ENCODE data around the gene CADM1.

- TF ChIP-seq CTCF (conservative IDR thresholded peaks at IDR 0.05 in 1 of 2, IDR thresholded peaks at IDR 0.05 in 1 of 2; ENCODE audit: extremely low read depth in 1 of 2, insufficient read depth in 1 of 2, low read depth in 1 of 2, low read length in 2 of 2) (peak; percentile 50 to 83), EZH2 (IDR thresholded peaks at IDR 0.05; ENCODE audit: borderline replicate concordance, low read length) (no peak)
Observed at GRCh38 chr11:115504276-115505158, at the start of gene CADM1.
